Gastroesophageal sphincter (tissue), 4 donors: ENCODE data around the gene CPNE6. TPM values are rescaled to one million over a fixed set of nuclear protein-coding genes. Genes with fewer than 3 reads are reported as not detected.

Experiments
- ATAC-seq: fragments of 150-250 bp; one replicate; pipeline ENCODE4 v1.9.1; 2016; ENCODE audit warnings: mild to moderate bottlenecking, moderate library complexity
- H3K27ac ChIP-seq, 4 donors: fragments of 200-600 bp; sonication (generic) in 3 of 4; 1 replicate in 3 of 4; 2 replicates in 1 of 4; pipeline ENCODE4 v1.5.1; 2016 to 2019
- H3K27me3 ChIP-seq: fragments of 200-600 bp; sonication (generic); one replicate; pipeline ENCODE4 v1.5.1; 2019
- H3K36me3 ChIP-seq, 2 donors: fragments of 200-600 bp; sonication (generic); one replicate each; pipeline ENCODE4 v1.5.1; 2019; ENCODE audit warnings: control low read depth in 1 of 2
- H3K4me1 ChIP-seq, 3 donors: fragments of 200-600 bp; sonication (generic); 1 replicate in 2 of 3; 2 replicates in 1 of 3; pipeline ENCODE4 v1.5.1; 2016 to 2019; ENCODE audit warnings: control low read depth in 2 of 3
- H3K4me3 ChIP-seq, 2 donors: fragments of 200-600 bp; sonication (generic); one replicate each; pipeline ENCODE4 v1.5.1; 2019; ENCODE audit warnings: mild to moderate bottlenecking in 1 of 2, moderate library complexity in 1 of 2
- H3K9me3 ChIP-seq, 3 donors: fragments of 200-600 bp; sonication (generic); one replicate each; pipeline ENCODE4 v1.5.1; 2017 to 2019; ENCODE audit warnings: control low read depth in 2 of 3
- EP300 ChIP-seq: sonication (generic); formaldehyde crosslinking; IDR thresholded peaks from one replicate; pipeline ENCODE4 v1.6.1; 2017; ENCODE audit warnings: antibody characterized with exemption, mild to moderate bottlenecking
- POLR2A ChIP-seq, 2 donors: fragments of 450-650 bp; IDR thresholded peaks; one replicate each; pipeline ENCODE4 v1.6.1; 2017; ENCODE audit warnings: antibody characterized with exemption in 2 of 2, mild to moderate bottlenecking in 2 of 2, moderate library complexity in 1 of 2
- POLR2AphosphoS5 ChIP-seq: sonication (generic); formaldehyde crosslinking; IDR thresholded peaks from one replicate; pipeline ENCODE4 v1.6.1; 2017; ENCODE audit warnings: antibody characterized with exemption
- WGBS, 2 donors: methylation state at CpG; one replicate each; pipeline ENCODE4 v1.1.5; 2018; ENCODE audit warnings: low coverage in 1 of 2; 5-methylcytosine and 5-hydroxymethylcytosine counted together
- total RNA-seq, 4 donors: library from RNA; depleted of rRNA; stranded (reverse); fragments of >200 nt; gene quantifications; one replicate each; pipeline ENCODE4 v1.1.0, GENCODE V29; 2016
- TF ChIP-seq, protein P1 (sequence below), 4 experiments: fragments of 200-600 bp in 2 of 4; fragments of 450-650 bp in 2 of 4; sonication (generic) in 1 of 4; IDR thresholded peaks; one replicate each; pipeline ENCODE4 v1.5.1; 2017 to 2019; ENCODE audit warnings: antibody characterized with exemption in 4 of 4, mild to moderate bottlenecking in 2 of 4, moderate library complexity in 2 of 4

CPNE6 gene
- total RNA-seq, 4 donors from 2014 or later = 1.5 TPM; not detected in 3

DNA sequence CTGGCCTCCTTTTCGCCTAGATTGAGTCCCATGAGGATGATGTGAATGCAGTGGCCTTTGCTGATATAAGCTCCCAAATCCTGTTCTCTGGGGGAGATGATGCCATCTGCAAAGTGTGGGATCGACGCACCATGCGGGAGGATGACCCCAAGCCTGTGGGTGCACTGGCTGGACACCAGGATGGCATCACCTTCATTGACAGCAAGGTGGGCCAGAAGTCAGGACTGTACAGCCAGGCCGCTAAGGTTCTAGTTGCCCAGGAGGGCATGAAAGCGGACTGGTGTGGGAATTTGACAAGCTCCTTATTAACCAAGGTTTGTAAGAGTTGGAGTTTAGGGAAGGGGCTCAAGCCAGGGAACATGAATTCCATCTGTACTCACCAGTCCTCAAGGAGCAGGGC is 48.3 kb downstream of the CPNE6 start:
- no peak overlapping the region for H3K27ac ChIP-seq
- H3K27me3 ChIP-seq = no peaks in the 10 kb centered on the region
- 88 to 90% methylated on average over 2 to 4 of the region's 6 CpGs for WGBS, 2 donors
- no peak for TF ChIP-seq POLR2AphosphoS5
- no peak for TF ChIP-seq POLR2A (IDR thresholded peaks at IDR 0.05)
- TF ChIP-seq, protein P1, sequence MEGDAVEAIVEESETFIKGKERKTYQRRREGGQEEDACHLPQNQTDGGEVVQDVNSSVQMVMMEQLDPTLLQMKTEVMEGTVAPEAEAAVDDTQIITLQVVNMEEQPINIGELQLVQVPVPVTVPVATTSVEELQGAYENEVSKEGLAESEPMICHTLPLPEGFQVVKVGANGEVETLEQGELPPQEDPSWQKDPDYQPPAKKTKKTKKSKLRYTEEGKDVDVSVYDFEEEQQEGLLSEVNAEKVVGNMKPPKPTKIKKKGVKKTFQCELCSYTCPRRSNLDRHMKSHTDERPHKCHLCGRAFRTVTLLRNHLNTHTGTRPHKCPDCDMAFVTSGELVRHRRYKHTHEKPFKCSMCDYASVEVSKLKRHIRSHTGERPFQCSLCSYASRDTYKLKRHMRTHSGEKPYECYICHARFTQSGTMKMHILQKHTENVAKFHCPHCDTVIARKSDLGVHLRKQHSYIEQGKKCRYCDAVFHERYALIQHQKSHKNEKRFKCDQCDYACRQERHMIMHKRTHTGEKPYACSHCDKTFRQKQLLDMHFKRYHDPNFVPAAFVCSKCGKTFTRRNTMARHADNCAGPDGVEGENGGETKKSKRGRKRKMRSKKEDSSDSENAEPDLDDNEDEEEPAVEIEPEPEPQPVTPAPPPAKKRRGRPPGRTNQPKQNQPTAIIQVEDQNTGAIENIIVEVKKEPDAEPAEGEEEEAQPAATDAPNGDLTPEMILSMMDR (IDR thresholded peaks at IDR 0.05) = no peak
- TF ChIP-seq EP300 = no peak
- H3K9me3 ChIP-seq = no peaks in the 10 kb centered on the region
- no peak for ATAC-seq
- H3K4me3 ChIP-seq = no peak overlapping the region
- H3K36me3 ChIP-seq = peaks cover 0 to 79% of the 10 kb centered on the region in 2 donors
- peaks cover 0 to 23% (median 10%) of the 10 kb centered on the region in 3 donors for H3K4me1 ChIP-seq

DNA sequence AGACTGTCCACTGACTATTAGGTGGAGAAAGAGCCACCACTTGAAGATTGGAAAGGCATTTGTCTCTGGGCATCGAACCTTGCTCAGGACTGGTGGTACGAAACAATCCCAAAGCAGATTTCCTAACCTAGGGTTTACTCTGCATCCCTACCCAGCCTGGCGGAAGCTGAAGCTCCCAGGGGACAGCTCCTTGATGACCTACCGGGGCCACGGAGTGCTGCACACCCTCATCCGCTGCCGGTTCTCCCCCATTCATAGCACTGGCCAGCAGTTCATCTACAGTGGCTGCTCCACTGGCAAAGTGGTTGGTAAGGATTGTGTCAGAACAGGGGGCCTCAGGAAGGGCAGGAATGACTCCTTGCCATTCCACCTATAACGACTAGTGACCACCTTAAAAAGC is 49.8 kb downstream of the CPNE6 start:
- no peak for ATAC-seq
- H3K9me3 ChIP-seq = no peaks in the 10 kb centered on the region
- WGBS, 2 donors = 94% methylated on average over 6 of the region's 8 CpGs; no CpG with 5 or more reads in 1 of the 2 donors
- peaks cover 0 to 82% of the 10 kb centered on the region in 2 donors for H3K36me3 ChIP-seq
- H3K4me3 ChIP-seq = no peak overlapping the region
- no peaks in the 10 kb centered on the region for H3K27me3 ChIP-seq
- H3K4me1 ChIP-seq = peaks cover 0 to 14% (median 2%) of the 10 kb centered on the region in 3 donors
- TF ChIP-seq, protein P1 (IDR thresholded peaks at IDR 0.05) = no peak
- no peak for TF ChIP-seq POLR2A (IDR thresholded peaks at IDR 0.05)
- no peak for TF ChIP-seq POLR2AphosphoS5
- TF ChIP-seq EP300 = no peak
- no peak overlapping the region for H3K27ac ChIP-seq

DNA sequence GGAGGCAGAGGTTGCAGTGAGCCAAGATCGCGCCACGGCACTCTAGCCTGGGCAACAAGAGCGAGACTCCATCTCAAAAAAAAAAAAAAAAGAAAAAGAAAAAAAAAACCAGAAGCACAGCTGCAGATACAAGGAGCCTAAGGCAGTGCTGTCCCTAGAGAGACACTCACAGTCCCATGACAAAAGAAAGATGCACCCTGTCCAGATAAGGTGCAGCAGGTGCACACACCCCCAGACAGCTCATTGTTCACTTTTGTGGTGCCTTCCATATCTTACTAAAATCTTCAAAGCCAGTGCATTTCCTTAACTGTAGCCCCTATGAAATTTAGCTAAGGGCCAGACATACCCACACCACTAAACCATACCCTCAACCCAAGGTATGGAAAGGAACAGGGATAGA is 51.1 kb downstream of the CPNE6 start:
- Histone ChIP-seq H3K36me3 (peaks cover 0 to 75% of the 10 kb centered on the region in 2 donors), H3K27ac (no peak overlapping the region), H3K9me3 (no peaks in the 10 kb centered on the region), H3K4me1 (peaks cover 0 to 2% (median 0%) of the 10 kb centered on the region in 3 donors), H3K27me3 (no peaks in the 10 kb centered on the region), H3K4me3 (no peak overlapping the region)
- no peak for ATAC-seq
- no CpG with 5 or more reads among the region's 4 CpGs for WGBS, 2 donors
- TF ChIP-seq EP300 = no peak
- TF ChIP-seq, protein P1 (IDR thresholded peaks at IDR 0.05) = no peak
- no peak for TF ChIP-seq POLR2AphosphoS5
- TF ChIP-seq POLR2A (IDR thresholded peaks at IDR 0.05) = no peak

DNA sequence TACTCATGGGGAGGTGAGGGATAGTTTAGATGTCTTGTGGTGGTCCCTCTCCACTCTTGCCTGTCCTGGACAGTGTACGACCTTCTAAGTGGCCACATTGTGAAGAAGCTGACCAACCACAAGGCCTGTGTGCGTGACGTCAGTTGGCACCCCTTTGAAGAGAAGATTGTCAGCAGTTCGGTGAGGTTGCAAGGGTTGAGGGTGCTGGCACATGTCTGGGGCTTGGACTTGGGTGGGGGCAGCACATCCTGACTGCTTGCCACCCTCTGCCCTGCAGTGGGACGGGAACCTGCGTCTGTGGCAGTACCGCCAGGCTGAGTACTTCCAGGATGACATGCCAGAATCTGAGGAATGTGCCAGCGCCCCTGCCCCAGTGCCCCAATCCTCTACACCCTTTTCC is 51.5 kb downstream of the CPNE6 start:
- 89 to 90% methylated on average over 4 to 5 of the region's 8 CpGs for WGBS, 2 donors
- no peak for TF ChIP-seq POLR2A (IDR thresholded peaks at IDR 0.05)
- TF ChIP-seq POLR2AphosphoS5 = no peak
- TF ChIP-seq EP300 = no peak
- TF ChIP-seq, protein P1 (IDR thresholded peaks at IDR 0.05) = no peak
- Histone ChIP-seq H3K36me3 (peaks cover 0 to 71% of the 10 kb centered on the region in 2 donors), H3K9me3 (no peaks in the 10 kb centered on the region), H3K4me1 (no peaks in the 10 kb centered on the region), H3K27ac (no peak overlapping the region), H3K4me3 (no peak overlapping the region), H3K27me3 (no peaks in the 10 kb centered on the region)
- no peak for ATAC-seq
